ENCODE measurements around the gene CHKA.

The CHKA gene

DNA sequence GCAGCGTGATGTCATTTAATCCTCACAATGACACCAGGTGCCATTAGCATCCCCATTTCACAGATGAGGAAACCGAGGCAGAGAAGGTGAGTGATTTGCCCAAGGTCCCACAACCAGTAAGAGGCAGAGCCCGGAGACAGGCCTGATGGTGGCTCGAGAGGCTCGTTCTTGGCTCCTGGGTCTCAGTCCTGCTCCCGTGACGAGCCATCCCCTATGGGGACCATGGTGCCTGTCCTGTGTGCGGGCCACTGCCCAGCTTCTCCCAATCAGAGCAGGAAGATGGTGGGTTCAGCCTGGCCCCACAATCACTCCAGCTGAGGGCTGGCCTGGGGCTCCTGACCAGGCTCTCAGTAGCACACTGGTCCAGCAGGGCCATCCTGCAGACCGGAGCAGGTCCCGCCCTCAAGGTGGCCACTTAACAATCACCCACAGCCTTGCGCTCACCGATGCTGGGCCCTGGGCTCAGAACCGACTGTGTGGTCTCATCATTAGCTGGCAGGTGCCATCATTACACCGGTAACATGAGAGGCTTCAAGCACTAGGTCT is 107.5 kb downstream of the CHKA start:
- no peak for DNase-seq (ENCODE audit: low read depth)

DNA sequence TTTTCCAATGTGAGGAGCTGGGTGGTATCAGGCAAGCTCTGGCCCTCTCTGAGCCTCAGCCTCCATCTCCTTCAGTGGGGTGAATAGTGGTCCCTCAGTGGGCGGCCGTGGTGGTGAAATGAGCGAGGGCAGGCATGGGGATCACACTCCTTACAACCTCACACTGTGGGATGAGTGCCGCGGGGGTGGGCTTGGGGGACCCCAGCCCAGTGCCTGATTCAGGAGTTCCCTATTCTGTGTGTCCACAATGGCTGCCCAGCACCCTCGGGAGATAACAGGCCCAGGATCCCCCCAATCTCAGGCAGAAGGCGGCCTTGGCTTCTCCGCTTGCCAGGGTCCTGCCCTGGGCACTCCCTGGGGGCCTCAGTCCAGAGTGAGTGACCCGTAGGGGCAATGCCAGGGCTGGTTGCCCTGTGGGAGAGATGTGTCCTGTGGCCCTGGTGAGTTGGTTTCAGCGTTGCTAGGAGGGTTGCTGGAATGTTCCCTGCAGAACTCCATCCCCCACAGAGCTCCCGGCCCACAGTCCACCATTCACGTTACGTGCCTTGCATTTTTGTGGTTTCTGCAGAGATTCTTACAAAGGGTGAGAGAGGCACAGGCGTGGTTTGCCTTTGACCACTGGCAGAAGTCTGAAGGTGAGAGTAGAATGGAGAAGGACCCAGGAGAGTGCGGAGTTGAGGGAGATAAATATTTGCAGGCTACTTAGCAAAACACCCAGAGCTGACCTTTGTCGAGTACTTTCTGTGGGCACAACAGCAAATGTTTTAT is 108.2 kb downstream of the CHKA start:
- DNase-seq (ENCODE audit: low read depth) = no peak

DNA sequence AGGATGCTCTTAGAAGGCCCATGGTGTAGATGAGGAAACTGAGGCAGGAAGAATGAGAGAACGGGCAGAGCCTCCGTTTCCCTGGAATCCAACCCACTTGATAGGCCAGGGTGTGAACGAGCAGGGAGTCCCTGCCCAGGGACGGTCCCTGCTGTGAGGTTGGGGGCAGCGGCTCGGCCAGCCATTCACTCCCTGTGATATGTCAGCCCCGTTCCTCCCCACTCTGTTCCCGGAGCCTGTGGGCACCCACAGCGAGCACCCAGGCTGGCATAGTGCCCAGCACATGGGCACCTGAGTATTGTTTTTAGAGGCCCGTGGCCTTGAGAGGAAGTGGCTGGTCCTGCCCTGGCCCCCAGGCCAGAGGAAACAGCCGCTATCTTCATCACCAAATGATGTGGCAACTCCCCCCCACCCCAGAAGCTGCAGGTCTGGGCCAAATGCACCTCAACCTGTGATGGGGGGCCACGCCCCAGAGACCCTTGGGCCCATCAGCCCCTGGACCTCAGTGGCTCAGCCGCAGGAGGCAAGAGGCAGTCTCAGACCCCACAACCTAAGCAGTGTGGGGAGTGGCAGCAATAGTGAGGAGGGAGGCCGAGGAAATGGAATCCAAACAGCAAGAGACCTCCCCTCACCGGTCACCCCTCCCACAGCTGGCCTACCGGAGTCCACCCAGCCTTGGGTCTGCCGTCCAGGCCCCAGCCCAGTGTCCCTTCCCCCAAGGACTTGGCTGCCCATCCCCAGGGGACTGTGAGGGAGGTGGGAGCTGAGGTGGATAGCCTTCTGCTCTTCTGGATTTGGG is 108.9 kb downstream of the CHKA start:
- no peak for DNase-seq (ENCODE audit: low read depth)

DNA sequence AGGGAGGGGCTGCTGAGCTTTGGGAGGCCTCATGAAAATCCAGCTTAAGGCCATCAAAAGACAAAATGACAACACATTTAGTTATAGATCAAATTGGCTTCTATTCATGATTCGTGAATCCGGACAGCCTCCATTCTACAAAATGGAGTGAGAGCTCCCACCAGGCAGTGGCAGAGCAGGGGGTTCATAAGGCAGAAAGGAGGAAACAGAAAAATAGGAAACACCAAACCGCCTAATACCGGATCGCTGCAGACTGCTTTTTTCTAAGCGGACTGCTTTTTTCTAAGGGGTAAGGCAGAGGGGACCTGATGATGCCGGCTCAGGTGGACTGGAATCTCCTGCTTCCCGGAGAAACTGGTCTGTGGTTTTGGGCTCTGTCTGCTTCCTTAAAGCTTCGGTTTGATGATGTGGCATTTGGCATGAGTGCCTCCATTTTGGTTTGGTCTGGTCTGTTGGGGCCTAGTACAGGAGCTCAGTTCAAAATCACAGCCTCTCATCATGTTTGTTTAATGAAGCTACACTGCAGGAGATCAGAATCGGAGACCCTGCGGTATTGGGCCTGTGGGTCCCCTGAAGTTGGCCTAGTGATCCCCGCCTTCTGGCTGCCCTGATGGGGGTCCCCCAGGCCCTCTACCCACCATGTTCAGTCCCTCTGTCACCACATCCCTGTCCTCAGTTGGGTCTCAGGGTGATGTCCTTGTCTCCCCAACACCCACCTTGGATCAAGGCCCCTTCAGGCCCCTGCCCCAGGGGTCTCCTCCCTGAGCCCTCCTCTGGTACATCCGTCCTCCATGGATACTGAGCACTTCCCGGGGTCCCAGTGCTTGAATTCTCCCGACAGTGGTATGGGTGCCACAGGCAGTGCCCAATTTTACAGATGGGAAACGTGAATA is 109.9 kb downstream of the CHKA start:
- no peak for DNase-seq (ENCODE audit: low read depth)

DNA sequence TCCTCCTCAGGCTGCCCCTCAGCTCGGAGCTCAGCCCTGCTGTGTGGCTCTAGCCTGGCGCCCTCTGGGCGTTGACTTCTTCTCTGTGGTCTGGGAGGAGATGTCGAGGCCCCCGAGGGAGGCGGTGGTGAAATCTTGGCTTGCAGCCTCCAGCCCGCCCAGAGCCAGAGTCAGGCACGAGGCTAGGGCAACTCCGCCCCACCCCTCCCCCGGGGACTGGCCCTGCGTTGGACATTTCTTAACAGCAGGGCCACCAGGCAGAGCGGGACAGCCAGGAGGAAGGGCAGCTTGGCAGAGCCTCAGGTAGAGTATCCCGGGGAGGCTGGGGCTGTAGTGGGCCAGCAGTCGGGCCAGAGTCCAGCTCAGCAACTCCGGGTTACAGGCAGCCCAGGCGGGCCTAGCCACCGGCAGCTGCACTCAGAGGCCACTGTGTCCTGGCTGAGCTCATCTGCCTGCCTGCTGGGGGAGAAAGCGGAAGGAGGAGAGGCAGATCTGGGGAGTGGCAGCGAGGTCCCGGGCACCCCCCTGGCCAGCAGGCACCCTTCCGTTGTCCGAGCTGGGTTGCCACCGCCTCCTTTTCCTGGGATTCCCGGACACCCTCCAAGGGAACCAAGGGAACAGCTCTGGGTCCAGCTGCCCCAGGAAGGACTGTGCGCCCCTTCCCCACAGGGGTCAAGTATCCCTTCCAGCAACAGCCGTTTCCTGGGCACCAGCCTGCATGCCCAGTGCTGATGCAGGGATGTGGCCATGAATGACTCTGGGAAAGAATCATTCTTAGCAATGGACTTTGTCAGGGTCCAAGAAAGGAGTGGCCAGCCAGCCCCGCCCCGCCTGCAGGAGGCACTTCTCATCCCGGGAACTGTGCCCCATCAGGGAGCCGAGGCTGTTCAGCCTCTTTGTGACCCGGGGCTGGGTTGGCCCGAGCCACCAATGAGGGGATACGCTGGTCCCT is 110.8 kb downstream of the CHKA start, which contains the start of gene ALDH3B1:
ALDH3B1 (plus strand) TSS at position 238 of the 952 bp plus-strand sequence. CDS start 4,971 bp downstream, outside the sequence.
- DNase-seq (ENCODE audit: low read depth) = no peak

DNA sequence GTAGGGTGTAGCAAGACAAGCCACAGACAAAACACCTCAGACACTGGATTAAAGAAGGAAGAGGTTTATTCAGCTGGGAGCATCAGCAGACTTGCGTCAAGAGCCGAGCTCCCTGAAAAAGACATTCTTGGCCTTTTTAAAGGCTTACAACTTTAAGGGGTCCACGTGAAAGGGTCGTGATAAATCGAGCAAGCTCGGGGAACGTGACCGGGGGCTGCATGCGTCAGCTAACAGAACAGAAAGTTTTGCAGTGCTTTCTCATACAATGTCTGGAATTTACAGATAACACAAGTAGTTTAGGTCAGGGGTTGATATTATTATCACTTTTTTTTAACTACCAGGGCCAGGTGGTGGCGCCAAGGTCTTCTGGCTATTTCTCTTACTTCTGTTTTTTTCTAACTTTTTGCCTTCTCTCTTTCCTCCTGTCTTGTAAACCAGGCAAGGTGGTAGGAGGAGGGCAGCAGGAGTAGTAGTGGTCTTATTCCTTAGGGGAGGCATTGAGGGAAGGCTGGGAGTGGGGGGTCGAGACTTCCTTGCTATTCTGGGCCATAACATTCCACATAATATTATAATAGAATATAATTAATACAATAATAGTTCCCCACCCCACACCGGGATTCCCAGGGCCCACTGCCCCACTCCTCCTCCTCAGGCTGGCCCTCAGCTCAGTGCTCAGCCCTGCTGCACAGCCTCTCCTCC is 111.6 kb downstream of the CHKA start:
- DNase-seq (ENCODE audit: low read depth) = no peak

DNA sequence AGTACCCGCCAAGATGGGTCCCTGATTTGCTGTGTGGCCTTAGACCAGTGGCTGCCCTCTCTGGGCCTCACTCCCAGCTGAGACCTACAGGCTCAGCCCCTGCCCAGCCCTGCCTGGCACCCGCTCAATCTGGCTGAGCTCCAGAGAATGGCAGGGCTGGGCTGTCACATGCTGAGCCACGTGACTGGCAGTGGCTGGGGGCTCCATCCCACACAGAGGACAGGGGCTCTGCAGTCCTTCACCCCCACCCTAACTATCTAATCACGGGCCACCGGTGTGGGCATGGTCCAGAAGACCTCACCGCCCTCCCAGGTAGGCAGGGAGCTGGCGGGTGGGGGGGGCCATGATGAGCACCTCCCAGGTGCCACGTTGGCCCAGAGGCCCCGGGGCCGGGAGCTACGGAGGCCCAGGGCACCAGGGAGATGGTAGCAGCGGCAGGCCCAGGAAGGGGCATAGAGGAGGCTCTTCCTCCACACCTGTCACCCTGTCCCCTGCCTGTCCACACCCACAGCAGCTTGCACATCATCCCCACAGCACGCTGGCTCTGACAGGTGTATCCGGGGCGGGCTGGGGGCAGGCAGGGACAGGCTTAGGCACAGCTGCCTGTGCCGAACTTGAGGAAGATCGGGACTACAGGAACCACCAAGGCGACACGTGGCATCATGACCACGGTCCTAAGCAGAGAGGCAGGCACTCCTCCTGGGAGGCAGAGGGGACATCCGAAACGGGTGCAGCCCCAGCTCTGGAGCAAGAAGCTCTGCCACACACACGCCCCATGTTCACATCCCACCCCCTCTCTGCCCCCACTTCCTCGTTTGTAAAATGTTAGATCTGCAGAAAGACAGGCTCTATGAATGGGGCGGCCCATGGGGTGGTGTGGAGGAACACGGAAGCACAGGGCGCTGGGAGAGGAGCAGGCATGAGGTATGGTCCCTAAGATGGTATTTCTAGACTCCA is 112.5 kb downstream of the CHKA start:
- DNase-seq (ENCODE audit: low read depth) = no peak

DNA sequence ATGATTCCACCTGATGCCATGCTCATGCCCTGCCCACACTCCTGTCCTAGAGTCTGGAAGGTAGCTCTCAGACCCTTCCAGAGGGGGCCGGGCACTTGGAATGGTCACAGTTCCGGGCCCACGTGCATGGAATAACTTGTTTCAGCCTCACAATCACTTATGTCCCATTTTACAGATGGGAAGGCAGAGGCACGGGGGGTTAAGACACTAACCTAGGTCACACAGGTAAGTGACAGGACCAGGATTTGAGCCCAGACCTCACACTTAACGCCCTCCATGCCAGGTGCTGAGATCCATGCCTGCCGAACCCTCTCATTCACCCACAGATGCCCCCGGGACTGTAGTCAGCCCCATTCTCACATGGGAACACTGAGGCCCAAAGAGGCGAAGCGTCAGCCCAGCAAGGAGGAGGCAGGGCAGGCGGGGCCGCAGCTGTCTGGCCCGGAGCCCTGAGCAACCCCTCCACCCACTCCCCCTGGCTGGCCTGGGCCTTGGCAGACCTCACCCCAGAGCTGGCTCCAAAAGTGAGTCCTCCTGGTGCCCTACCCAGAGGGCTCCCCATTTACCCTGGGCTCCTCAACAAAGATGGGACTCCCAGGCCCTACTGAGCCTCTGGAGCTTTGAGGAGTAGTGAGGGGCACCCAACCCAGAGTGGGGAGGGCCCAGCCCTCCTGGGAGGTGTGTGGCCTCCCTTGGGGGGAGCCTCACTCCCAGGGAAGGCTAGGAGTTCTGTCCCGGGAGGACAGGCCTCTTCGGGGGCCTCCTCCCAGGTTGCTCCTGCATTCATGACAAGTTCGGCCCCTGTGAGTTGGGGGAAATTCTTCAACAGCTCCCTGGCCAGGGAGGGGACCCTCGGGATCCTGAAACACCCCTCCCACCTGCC is 113.4 kb downstream of the CHKA start:
- DNase-seq (ENCODE audit: low read depth) = no peak

DNA sequence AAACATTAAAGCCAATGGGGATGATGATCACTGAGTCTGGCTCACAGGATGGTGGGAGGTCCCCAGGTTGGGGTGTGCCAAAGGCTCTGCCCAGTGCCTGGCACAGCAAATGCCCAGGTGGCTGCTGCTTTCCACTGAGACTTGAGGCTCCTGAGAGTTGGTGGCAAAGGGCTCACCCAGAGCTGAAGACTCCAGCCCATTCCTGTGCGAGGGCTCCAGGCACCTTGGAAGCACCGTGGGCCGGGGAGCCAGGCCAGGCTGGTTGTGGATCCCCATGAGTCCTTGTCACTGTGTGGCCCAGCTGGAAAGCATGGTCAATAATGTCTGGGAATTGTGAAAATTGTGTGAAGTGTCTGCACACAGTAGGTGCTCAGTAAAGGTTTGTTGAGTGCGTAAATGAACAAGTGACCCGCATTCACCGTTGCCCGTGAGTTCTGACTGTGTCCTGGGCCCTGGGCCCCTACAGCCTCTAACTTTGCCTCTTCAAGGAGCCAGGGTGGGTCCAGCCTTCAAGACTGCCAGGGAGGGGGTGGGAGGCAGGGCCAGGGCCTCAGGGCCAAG is 114.5 kb downstream of the CHKA start:
- no peak for DNase-seq (ENCODE audit: low read depth)

DNA sequence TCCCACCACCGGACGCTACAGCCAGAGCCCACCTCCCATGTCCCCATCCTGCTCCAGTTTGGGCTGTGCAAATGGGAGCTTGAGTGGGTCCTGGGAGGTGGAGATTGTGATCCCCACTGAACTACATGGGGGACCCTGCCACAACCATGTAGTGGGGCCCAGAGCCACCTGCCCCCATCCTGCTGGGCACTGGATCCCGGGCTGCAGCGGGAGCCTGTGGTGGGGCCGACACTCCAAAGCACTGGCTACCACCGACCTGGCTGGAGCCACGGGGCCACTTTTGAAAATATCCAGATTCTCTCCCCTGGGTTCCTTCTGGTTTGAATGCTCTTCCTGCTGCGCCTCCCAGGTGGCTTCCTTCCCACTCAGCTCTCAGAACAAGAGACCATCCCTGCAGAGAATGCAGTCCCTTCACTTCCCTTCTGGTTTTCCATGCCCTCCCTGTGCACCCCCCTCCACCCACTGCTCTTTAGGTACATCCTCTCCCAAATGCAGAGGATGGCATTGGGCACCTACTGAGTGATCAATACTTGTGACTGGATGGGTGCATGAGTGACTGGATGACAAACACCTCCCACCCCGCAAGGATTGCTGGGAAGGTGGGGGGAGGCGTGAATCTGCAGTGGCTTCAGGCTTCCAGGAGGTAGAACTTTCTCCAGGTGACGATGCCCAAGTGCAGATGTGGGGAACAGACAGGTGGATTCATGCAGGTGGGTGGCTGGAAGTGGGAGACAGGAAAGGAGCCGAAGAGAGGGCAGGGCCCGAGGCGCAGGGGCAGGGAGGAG is 116.4 kb downstream of the CHKA start:
- no peak for DNase-seq (ENCODE audit: low read depth)

DNA sequence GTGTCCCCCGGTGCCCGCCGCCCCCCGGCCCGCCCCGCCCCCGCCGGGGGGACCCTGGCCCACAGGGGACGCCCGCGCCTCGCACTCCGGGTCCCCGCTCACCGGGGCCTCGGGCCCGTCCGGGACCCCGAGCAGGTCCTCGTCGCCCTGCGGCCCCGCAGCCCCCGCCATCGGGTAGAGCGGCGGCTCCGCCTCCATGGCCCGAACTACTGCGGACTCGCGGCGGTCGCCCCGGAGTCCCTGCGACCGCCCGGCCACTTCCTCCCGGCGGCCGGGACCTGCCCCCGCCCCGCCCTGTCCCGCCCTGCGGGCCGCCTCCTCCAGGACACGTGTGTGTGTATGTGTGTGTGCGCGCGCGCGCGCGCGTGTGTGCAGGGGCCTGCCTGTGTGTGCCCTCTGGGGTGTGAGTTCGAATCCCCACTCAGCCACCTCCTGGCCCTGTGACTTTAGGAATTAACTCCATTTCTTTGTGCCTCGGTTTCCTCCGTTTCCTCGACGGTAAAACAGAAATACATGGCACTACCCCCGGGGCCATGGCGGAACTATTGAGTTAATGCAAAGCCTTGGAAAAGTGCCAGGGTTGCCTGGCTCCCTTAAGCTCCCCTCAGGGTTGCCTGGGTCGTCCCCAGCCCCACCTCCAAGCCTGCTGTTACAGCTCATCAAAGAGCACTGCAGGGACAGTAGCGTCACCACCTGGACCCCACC is 117.2 kb downstream of the CHKA start, which contains the start of gene UNC93B1:
UNC93B1 (minus strand) TSS at position 252 of the 705 bp plus-strand sequence; CDS start at position 198, 54 bp downstream.
- DNase-seq (ENCODE audit: low read depth) = peak; percentile 58

DNA sequence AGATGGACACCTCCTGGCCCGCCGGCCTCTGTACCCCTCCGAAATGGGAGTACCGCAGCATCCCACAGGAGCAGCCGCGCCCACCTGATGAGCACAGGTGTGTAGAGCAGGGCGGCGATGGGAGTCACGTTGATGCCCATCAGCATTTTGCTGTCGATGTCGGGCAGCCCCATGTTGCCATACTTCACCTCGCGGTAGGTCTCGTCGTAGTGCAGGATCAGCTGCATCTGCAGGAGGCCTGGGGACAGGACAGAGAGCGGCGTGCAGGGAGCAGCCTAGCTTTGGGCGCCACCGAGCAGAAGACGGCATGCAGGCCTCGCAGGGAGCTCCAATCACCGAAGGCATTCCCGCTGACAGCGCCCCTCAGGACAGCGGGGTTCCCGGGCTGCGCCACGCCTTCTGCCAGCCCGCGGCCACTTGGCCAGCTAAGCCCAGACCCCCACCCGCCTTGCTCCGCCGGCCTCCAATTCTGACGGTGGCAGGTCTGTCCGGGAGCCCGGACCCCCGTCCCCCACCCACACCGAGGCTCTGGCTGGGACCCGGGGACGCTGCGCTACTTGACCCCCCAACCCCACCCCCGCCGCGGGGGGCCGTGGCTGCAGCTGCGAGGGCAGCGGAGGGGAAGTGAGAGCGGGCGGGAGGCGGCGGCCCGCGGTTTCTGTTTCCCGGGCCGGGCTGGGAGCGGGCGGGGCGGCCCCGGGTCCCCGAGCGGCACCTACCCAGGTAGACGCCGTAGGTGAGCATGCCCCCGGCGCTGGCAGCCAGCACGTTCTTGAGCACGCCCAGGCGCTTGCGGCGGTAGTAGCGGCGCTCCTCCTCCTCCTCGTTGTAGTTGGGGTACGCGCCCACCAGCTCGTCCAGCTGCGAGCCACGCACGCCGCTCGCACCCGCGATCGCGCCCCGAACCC is 118.0 kb downstream of the CHKA start:
- peak; percentile 25 for DNase-seq (ENCODE audit: low read depth)

Data from T-helper 22 cell (primary cell).